GM12878 (cell line): ENCODE data around the gene SIX5. TPM values are rescaled to one million over a fixed set of nuclear protein-coding genes. Genes with fewer than 3 reads are reported as not detected.
A peak's percentile ranks its signal among the peaks of the same experiment; 100 is the strongest.

Experiments used
- BCL11A ChIP-seq: IDR thresholded peaks from 2 replicates; pipeline ENCODE4 v1.6.1; 2011; ENCODE audit warnings: low read depth, low read length
- BMI1 ChIP-seq: fragments of 450-650 bp; IDR thresholded peaks from 2 replicates; pipeline ENCODE4 v1.6.1; 2016; ENCODE audit warnings: mild to moderate bottlenecking, moderate library complexity, borderline replicate concordance
- CHD2 ChIP-seq: IDR thresholded peaks from 2 replicates; pipeline ENCODE4 v1.6.1; 2011; ENCODE audit warnings: low read depth, low read length, improper control_type of control experiment, borderline replicate concordance
- CHD4 ChIP-seq: fragments of 200-600 bp; sonication (generic); IDR thresholded peaks from 2 replicates; pipeline ENCODE4 v1.6.1; 2016; ENCODE audit warnings: mild to moderate bottlenecking
- CUX1 ChIP-seq: IDR thresholded peaks from 2 replicates; pipeline ENCODE4 v1.6.1; 2012; ENCODE audit warnings: improper control_type of control experiment, low read depth, low read length; ENCODE audit not compliant: insufficient replicate concordance
- IRF4 ChIP-seq: IDR thresholded peaks from 2 replicates; pipeline ENCODE4 v1.6.1; 2011; ENCODE audit warnings: low read depth, low read length
- MEF2A ChIP-seq: IDR thresholded peaks from 2 replicates; pipeline ENCODE4 v1.6.1; 2011; ENCODE audit warnings: low read depth, mild to moderate bottlenecking, low read length, moderate library complexity; ENCODE audit not compliant: insufficient read depth
- MXI1 ChIP-seq: fragments of 150-350 bp; IDR thresholded peaks from 2 replicates; pipeline ENCODE4 v1.6.1; 2011; ENCODE audit warnings: low read depth, mild to moderate bottlenecking, inconsistent platforms, low read length, improper control_type of control experiment
- NKRF ChIP-seq: fragments of 450-650 bp; conservative IDR thresholded peaks from 2 replicates; pipeline ENCODE4 v1.6.1; 2017; ENCODE audit warnings: mild to moderate bottlenecking, moderate library complexity
- POLR2A ChIP-seq: IDR thresholded peaks from 2 replicates; pipeline ENCODE4 v1.6.1; 2011; ENCODE audit warnings: low read depth, mild to moderate bottlenecking, low read length
- SIX5 ChIP-seq: IDR thresholded peaks from 2 replicates; pipeline ENCODE4 v1.6.1; 2011; ENCODE audit warnings: mild to moderate bottlenecking, low read depth, low read length, moderate library complexity; ENCODE audit not compliant: severe bottlenecking
- STAT1 ChIP-seq: fragments of 450-650 bp; conservative IDR thresholded peaks from 2 replicates; pipeline ENCODE4 v1.6.1; 2014; ENCODE audit warnings: antibody characterized with exemption, mild to moderate bottlenecking
- SUZ12 ChIP-seq: fragments of 200-600 bp; sonication (generic); IDR thresholded peaks from one replicate; pipeline ENCODE4 v1.6.1; 2018; ENCODE audit warnings: antibody characterized with exemption, mild to moderate bottlenecking; ENCODE audit not compliant: unreplicated experiment
- YY1 ChIP-seq: IDR thresholded peaks from 2 replicates; pipeline ENCODE4 v1.6.1; 2011; ENCODE audit warnings: low read depth, mild to moderate bottlenecking, low read length
- ZBED1 ChIP-seq: IDR thresholded peaks from 2 replicates; pipeline ENCODE4 v1.6.1; 2016; ENCODE audit warnings: borderline replicate concordance
- ZBTB4 ChIP-seq: fragments of 450-650 bp; formaldehyde crosslinking; IDR thresholded peaks from 2 replicates; pipeline ENCODE4 v1.4.0; 2022; ENCODE audit warnings: mild to moderate bottlenecking, moderate library complexity
- ZNF24 ChIP-seq: fragments of 450-650 bp; IDR thresholded peaks from 2 replicates; pipeline ENCODE4 v1.6.1; 2017; ENCODE audit warnings: antibody characterized with exemption, mild to moderate bottlenecking
- ZNF622 ChIP-seq: fragments of 450-650 bp; IDR thresholded peaks from 2 replicates; pipeline ENCODE4 v1.6.1; 2017; ENCODE audit warnings: mild to moderate bottlenecking, inconsistent platforms
- polyA plus RNA-seq, 11 experiments: library from polyadenylated mRNA; depleted of rRNA in 4 of 11; unstranded in 6 of 11; stranded (reverse) in 5 of 11; fragments of >200 nt; fragmentation: Nextera tagmentation in 4 of 11; fragmentation: Illumina TruSeq in 1 of 11; extraction: Ambion mirVana in 4 of 11; extraction: Trizol in 1 of 11; gene quantifications; 1 replicate in 1 of 11; 2 replicates in 10 of 11; pipeline versions ENCODE4 v1.2.1 to v1.2.3, GENCODE V29; 2011 to 2016; ENCODE audit warnings: inconsistent platforms in 2 of 11, missing spikeins in 2 of 11, low read depth in 1 of 11
- total RNA-seq, 4 experiments: library from RNA; depleted of rRNA in 3 of 4; stranded (reverse); fragments of >200 nt in 3 of 4; fragmentation: Illumina TruSeq in 1 of 4; extraction: Trizol in 1 of 4; gene quantifications; 2 replicates each; pipeline versions ENCODE4 v1.2.1 to v1.2.3, GENCODE V29; 2013 to 2021

SIX5 gene
- total and polyA plus RNA-seq, 10 of the 15 experiments (the other 5 are each of a cell fraction or from before 2014, with no cell fraction given), result 1.9 to 10.5 (median 3.0) TPM; not detected in 2

GRCh38 chr19:45770192-45771101, 1.4 kb upstream of the SIX5 start (continued):
- no peak for TF ChIP-seq ZBED1
- TF ChIP-seq MEF2A, result no peak
- TF ChIP-seq BMI1, result no peak
- TF ChIP-seq CHD4, result no peak
- no peak; the same call in 1 of the 2 replicates for TF ChIP-seq NKRF
- TF ChIP-seq MXI1, result no peak; the same call in 1 of the 2 replicates
- TF ChIP-seq BCL11A, result no peak
- TF ChIP-seq CHD2, result no peak
- TF ChIP-seq ZNF622, result no peak
- TF ChIP-seq IRF4, result no peak
- TF ChIP-seq ZNF24, result no peak
- TF ChIP-seq CUX1, result no peak
- no peak for TF ChIP-seq SIX5
- no peak for TF ChIP-seq ZBTB4
- TF ChIP-seq POLR2A, result peak; percentile 65; the same call in 1 of the 2 replicates
- no peak for TF ChIP-seq SUZ12
- no peak for TF ChIP-seq STAT1
- TF ChIP-seq YY1, result peak; percentile 22; the same call in 1 of the 2 replicates
